B cell (primary cell): Measurements from ENCODE around the gene TRIM72.

Source experiments
- EZH2 ChIP-seq: IDR thresholded peaks from 2 replicates; pipeline ENCODE4 v1.6.1; 2012; ENCODE audit warnings: borderline replicate concordance, low read depth, mild to moderate bottlenecking, moderate library complexity, low read length; ENCODE audit not compliant: insufficient read depth, poor library complexity, severe bottlenecking
- TF ChIP-seq, protein P1 (sequence below): fragments of 200-600 bp; IDR thresholded peaks from one replicate; pipeline ENCODE4 v1.8.0; 2022; ENCODE audit warnings: antibody characterized with exemption, mild to moderate bottlenecking

DNA sequence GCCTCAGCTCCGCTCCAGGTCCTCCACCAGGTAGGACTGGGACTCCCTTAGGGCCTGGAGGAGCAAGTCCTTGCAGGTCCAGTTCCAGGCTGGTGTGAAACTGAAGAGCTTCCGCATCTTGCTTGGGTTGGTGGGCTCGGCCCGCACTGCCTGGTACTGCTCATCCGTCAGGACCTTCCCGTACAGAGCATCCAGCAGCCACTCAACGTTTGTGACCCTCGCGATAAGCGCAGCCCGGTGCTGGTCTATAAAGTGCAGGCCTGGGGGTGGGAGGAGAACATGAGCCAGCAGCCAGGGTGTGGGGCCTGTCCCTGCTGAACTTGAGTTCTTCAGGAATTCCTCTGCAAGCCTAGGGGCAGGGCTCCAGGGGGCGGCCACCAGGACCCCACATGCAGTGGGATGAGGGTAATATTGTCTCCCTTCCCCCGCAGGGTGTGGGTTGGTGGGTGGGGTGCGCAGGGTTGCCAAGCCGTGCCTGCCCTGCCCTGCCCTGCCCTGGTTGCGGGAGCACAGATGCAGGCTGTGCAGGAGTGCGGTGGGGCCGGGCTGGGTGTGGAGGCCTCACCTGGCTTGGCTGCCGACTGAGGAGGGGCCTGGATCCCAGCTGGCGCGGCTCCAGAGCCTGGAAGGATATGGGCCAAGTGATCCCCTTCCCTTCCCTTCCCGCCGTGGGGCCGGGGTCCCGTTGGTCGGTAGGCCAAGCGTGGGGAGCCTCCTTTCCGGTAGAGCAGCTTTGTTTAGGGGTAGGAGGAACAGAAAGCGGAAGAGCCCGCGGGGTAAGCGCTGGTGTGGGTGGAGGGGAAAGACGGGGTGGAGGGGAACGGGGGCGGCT lies 12.1 kb upstream of the TRIM72 start:
- TF ChIP-seq, protein P1, sequence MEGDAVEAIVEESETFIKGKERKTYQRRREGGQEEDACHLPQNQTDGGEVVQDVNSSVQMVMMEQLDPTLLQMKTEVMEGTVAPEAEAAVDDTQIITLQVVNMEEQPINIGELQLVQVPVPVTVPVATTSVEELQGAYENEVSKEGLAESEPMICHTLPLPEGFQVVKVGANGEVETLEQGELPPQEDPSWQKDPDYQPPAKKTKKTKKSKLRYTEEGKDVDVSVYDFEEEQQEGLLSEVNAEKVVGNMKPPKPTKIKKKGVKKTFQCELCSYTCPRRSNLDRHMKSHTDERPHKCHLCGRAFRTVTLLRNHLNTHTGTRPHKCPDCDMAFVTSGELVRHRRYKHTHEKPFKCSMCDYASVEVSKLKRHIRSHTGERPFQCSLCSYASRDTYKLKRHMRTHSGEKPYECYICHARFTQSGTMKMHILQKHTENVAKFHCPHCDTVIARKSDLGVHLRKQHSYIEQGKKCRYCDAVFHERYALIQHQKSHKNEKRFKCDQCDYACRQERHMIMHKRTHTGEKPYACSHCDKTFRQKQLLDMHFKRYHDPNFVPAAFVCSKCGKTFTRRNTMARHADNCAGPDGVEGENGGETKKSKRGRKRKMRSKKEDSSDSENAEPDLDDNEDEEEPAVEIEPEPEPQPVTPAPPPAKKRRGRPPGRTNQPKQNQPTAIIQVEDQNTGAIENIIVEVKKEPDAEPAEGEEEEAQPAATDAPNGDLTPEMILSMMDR = no peak
- TF ChIP-seq EZH2 = no peak
